HG03025 (cell line): ENCODE measurements around the gene PRDM10.
"Not testable (repeated sequence)": the region's sequence is repeated elsewhere in the genome, so short reads cannot be mapped to it uniquely, and the experiment has no call there.

Source experiments
- ATAC-seq: cut with Tn5 transposase; IDR thresholded peaks from one replicate; pipeline ENCODE4 v1.9.1; 2021; ENCODE audit warnings: mild to moderate bottlenecking, moderate library complexity; ENCODE audit not compliant: unreplicated experiment, low FRiP score

The PRDM10 gene

DNA sequence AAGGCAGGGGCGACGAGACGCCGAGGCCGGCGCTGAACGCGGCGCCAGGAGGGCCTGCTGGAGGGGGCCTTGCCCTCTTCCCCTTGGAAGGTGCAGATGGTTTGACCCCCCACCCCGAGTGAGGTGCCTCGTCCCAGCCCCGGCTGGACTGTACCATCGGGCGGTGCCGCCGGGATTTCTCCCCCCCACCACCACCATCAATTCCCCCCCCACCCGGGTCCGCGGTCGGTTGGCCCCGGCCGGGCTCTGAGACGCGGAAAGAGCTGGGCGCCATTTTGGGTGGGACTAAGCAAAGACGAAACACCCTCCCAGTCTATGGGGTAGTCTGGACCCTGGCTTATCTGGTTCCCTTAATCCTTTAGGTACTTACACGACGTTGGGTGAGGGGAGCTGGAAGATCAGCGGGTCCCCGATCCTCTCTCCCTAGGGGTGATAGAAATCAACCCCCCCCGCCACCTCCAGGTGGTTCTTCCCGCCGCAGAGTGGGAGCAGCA, at the start of gene PRDM10:
Gene PRDM10, minus strand, starts transcription at position 484 of the 494 bp plus-strand sequence. CDS start 41,871 bp downstream, outside the sequence.
- peak; percentile 37 for ATAC-seq

- no peak for ATAC-seq
Measured at GRCh38 chr11:130051082-130051481, 48.4 kb upstream of the PRDM10 start.

DNA sequence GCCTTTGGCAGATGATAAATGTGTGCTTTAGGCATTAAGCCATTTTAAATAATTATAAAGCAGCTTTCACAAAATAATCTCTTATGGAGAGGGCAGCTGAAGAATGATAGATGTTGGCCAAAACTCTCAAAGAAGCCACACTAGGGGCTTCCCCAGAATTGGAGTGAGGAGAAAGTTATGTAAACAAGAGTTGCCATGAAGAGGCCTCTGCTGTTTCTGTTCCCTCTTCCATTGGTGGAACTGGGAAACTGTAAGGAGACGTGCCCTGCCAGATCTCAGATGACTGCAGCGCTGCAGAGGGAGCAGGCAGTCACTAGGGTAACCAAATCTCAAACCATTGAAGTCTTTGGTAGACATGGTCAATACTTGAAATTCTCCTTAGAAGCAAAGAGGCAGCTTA, 47.6 kb upstream of the PRDM10 start:
- ATAC-seq = no peak

GRCh38 chr11:130049328-130049771, 46.7 kb upstream of the PRDM10 start:
- ATAC-seq = no peak

GRCh38 chr11:130047141-130047540, 44.5 kb upstream of the PRDM10 start:
- ATAC-seq = no peak

DNA sequence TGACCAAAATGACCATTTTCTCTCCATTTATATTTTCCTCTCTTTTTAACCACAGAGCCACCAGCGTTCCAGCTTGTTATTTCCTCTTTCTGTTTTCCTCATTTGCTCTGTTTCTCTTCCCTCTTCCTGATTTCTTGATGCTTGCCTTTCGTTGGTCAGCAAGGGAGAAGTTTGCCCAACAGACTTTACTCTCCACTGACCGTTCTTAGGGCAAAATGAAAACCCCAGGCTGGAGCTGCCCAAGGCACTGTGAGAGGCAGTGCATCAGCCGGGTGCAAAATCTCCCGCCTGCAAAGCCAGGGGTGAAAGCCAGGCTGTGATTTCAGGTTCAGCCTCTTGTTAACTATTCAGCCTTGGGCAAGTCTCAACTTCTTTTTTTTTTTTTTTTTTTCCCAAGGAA, 40.9 kb upstream of the PRDM10 start:
- ATAC-seq = no peak

DNA sequence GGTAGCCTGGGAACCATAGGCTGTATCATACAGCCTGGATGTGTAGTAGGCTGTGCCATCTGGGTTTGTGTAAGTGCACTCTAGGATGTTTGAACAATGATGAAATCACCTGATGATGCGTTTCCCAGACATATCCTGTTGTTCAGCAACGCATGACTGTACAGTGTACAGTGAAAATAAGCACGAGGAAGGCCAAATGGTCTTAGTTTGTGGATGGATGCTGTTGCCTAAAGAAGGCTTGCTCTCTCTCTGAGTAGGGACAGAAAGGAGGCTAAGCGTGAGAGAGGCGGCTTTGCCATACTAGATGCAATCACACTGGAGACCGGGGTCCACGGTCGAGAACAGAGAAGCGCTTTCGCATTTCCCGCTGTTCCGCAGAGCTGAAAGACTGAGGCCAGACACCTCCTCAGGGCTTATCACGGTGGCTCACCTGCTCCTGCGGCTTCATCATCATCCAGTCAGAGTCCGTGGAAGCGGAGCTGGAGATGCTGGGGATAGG, 39.5 kb upstream of the PRDM10 start:
- no peak for ATAC-seq

DNA sequence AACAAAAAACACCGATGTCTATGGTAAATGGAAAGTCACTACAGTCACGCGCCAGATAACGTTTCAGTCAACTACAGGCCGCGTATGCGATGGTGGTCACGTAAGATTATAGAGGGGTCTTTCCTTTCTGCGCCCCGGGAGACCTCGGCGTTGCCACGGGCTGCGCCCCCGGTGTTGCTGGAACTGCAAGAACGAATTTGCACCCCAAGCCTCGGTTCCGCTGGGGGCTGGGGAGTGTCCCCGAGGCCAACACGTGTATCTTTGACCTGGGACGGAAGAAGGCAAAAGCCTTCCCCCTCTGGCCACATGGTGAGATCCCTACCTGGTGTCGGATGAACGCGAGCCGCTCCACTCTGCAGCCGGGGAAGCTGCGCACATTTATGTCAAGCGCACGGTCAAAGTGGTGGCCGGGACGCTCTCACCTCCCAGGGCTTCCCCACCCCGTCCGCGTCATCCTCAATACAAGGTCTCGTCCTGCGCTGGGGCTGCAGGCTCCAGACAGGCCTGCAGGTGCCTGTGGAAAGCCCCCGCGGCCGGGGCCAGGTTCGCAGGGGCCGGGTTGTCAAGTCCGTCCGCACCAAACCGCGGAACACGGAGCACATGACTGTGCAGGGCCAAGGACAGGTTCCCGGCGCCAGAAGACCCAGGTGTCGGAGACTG, 37.8 kb upstream of the PRDM10 start:
- no peak for ATAC-seq

DNA sequence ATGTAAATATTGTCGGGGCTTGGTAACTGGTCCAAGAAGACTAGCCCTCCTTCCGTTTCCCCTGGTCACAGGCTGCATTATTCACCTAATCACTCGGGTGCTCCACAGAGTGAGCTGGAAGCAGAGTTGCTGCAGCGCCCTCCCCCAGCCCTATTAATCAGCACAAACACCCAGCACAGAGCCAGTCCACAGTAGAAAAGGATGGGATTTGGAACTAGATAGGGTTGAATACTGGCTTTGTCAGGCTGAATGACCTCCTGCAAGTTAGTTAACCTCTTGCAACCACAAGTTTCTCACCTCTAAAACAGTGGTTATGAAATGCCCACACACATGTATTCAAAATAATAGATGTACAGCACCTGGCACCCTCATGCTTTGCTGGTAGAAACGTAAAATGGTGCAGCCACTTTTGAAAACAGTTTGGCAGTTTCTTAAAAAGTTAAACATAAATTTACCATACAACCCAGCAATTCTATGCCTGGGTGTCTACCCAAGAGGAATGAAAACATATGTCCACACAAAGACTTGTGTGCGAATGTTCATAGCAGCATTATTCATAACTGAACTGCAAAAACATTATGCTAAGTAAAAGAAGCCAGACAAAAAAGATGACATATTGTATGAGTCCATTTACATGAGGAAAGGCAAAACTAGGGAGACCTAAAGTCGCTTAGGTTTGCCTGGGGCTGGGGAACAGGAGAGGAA, 35.4 kb upstream of the PRDM10 start:
- ATAC-seq = no peak

DNA sequence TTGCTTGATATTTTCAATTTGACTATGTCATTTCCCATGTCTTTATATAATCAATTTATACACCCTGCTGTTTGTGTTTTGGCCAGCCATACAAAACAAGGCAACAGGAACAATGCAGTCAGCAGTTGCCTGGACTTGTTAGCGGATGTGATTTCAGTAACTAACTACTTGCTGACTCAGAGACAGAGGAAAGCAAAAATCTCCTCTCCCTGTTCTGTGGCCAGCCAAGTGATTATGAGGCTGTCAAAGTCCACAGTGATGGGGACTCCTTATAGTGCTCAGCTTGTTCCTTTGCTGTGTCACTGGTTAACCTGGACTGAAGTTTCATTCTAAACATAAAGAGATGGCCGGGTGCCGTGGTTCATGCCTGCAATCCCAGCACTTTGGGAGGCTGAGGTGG, 34.4 kb upstream of the PRDM10 start:
- no peak for ATAC-seq

- no peak for ATAC-seq
Measured at GRCh38 chr11:130034236-130034635, 31.6 kb upstream of the PRDM10 start.

- ATAC-seq = no peak
Measured at GRCh38 chr11:130032931-130033330, 30.3 kb upstream of the PRDM10 start.

DNA sequence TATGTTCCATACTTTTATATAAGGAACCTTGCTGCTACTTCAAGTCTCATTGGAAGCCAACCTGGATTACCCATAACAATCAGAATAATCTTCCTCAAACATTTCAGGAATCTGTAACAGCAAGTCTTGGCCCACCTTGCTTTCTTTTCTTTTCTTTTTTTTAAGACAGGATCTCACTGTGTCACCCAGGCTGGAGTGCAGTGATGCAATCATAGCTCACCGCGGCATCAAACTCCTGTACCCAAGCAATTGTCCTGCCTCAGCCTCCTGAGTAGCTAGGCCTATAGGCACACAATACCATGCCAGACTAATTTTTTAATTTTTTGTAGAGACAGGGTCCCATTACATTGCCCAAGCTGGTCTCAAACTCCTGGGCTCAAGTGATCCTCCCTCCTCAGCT, 29.3 kb upstream of the PRDM10 start:
- ATAC-seq = no peak

GRCh38 chr11:130031056-130031455, 28.4 kb upstream of the PRDM10 start:
- no peak for ATAC-seq

DNA sequence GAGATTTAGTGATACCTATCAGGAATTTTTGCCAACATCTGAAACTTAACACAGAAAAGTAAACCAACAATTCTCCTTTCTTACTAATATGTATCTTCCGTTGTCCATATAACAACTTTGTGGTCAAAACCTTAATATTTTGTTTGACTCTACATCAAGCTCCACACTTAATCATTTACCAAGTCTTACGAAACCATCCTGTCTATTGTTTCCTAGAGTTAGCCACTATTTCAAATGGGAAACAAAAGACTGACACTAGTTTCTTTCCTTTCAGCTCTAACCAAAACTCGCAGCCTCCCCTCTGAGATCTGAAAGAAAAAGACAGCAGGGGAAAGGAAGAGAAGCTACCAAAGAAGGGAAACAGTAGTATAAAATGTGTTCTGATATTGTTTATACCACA, 26.5 kb upstream of the PRDM10 start:
- no peak for ATAC-seq

GRCh38 chr11:130025371-130025770, 22.7 kb upstream of the PRDM10 start:
- ATAC-seq = no peak

GRCh38 chr11:130024361-130024760, 21.7 kb upstream of the PRDM10 start:
- no peak for ATAC-seq

- peak; percentile 75 for ATAC-seq
Measured at GRCh38 chr11:130023204-130023603, 20.6 kb upstream of the PRDM10 start.

DNA sequence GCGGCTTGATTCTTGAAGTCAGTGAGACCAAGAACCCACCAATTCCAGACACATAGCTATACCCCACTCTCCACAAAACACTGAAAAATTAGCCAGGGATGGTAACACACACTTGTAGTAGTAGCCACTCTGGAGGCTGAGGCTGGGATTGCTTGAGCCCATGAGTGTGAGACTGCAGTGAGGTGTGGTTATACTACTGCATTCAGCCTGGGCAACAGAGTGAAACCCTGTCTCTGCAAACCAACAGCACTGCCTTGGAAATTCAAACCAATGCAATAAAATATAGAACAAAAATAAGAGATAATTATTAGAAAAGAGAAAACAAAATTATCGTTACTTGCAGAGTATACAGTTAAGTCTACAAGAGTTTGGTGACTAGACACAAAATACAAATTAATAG, 20.2 kb upstream of the PRDM10 start:
- ATAC-seq = no peak

DNA sequence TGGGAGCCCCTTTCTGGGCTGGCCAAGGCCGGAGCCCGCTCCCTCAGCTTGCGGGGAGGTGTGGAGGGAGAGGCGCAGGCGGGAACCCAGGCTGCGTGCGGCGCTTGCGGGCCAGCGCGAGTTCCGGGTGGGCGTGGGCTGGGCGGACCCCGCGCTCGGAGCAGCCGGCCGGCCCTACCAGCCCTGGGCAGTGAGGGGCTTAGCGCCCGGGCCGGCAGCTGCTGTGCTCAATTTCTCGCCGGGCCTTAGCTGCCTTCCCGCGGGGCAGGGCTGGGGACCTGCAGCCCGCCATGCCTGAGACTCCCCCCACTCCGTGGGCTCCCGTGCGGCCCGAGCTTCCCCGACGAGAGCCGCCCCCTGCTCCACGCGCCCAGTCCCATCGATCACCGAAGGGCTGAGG, 19.0 kb upstream of the PRDM10 start:
- not testable (repeated sequence) for ATAC-seq

GRCh38 chr11:130020323-130020722, 17.7 kb upstream of the PRDM10 start:
- no peak for ATAC-seq

- ATAC-seq = not testable (repeated sequence)
Measured at GRCh38 chr11:130015846-130016245, 13.2 kb upstream of the PRDM10 start.
